HepG2 (cell line): Measurements from ENCODE around the gene PRDX6. TPM values are rescaled to one million over a fixed set of nuclear protein-coding genes. Genes with fewer than 3 reads are reported as not detected.

Source experiments
- ELF1 ChIP-seq: sonication (generic); formaldehyde crosslinking; IDR thresholded peaks from 2 replicates; pipeline ENCODE4 v1.4.0; 2020; ENCODE audit warnings: missing genetic modification reagents
- HMG20B ChIP-seq: conservative IDR thresholded peaks from 2 replicates; pipeline ENCODE4 v1.6.1; 2016; ENCODE audit warnings: missing genetic modification reagents, missing compliant biosample characterization
- HNRNPUL1 ChIP-seq: fragments of 200-400 bp; formaldehyde crosslinking; IDR thresholded peaks from 2 replicates; pipeline ENCODE4 v1.6.1; 2017; ENCODE audit warnings: low read depth, mild to moderate bottlenecking, low read length, moderate library complexity
- KLF16 ChIP-seq, 2 experiments: sonication (generic) in 1 of 2; formaldehyde crosslinking in 1 of 2; IDR thresholded peaks; 2 replicates each; pipeline versions ENCODE4 v1.6.1 to v1.8.0; 2016 to 2023; ENCODE audit warnings: missing genetic modification reagents in 2 of 2, missing compliant biosample characterization in 1 of 2
- MTF1 ChIP-seq: sonication (generic); formaldehyde crosslinking; IDR thresholded peaks from 2 replicates; pipeline ENCODE4 v1.5.0; 2020; ENCODE audit warnings: missing genetic modification reagents
- NAIF1 ChIP-seq: sonication (generic); formaldehyde crosslinking; IDR thresholded peaks from 2 replicates; pipeline ENCODE4 v1.5.0; 2020; ENCODE audit warnings: mild to moderate bottlenecking, missing genetic modification reagents, borderline replicate concordance
- PAX8 ChIP-seq: sonication (generic); formaldehyde crosslinking; IDR thresholded peaks from 2 replicates; pipeline ENCODE4 v1.8.0; 2022; ENCODE audit warnings: mild to moderate bottlenecking, missing genetic modification reagents, borderline replicate concordance
- ZNF232 ChIP-seq: sonication (generic); formaldehyde crosslinking; IDR thresholded peaks from 2 replicates; pipeline ENCODE4 v1.4.0; 2020; ENCODE audit warnings: missing genetic modification reagents, borderline replicate concordance
- ZNF782 ChIP-seq: sonication (generic); formaldehyde crosslinking; IDR thresholded peaks from 2 replicates; pipeline ENCODE4 v1.4.0; 2020; ENCODE audit warnings: missing genetic modification reagents, mild to moderate bottlenecking, borderline replicate concordance
- ZNF83 ChIP-seq: sonication (generic); formaldehyde crosslinking; IDR thresholded peaks from 2 replicates; pipeline ENCODE4 v1.4.0; 2020; ENCODE audit warnings: missing genetic modification reagents, mild to moderate bottlenecking, borderline replicate concordance
- polyA plus RNA-seq, 8 experiments: library from polyadenylated mRNA; depleted of rRNA in 3 of 8; stranded (reverse) in 7 of 8; unstranded in 1 of 8; fragments of >200 nt; fragmentation: Illumina TruSeq in 4 of 8; extraction: Trizol in 4 of 8; gene quantifications; 2 replicates each; pipeline versions ENCODE4 v1.2.1 to v1.2.3, GENCODE V29; 2011 to 2016; ENCODE audit warnings: low read depth in 4 of 8, missing spikeins in 1 of 8, mixed read lengths in 1 of 8; ENCODE audit not compliant: insufficient read depth in 1 of 8
- total RNA-seq, 5 experiments: library from RNA; depleted of rRNA; stranded (reverse); fragments of >200 nt; fragmentation: Illumina TruSeq; extraction: Trizol; gene quantifications; 2 replicates each; pipeline ENCODE4 v1.2.3, GENCODE V29; 2016; ENCODE audit warnings: low read depth in 1 of 5
- TF ChIP-seq, protein P1 (sequence below): sonication (generic); formaldehyde crosslinking; IDR thresholded peaks from 2 replicates; pipeline ENCODE4 v1.9.0; 2021; ENCODE audit warnings: missing genetic modification reagents, borderline replicate concordance
- TF ChIP-seq, protein P2 (sequence below): sonication (generic); formaldehyde crosslinking; IDR thresholded peaks from 2 replicates; pipeline ENCODE4 v1.8.0; 2023; ENCODE audit warnings: mild to moderate bottlenecking, missing genetic modification reagents
- TF ChIP-seq, protein P3 (sequence below): sonication (generic); formaldehyde crosslinking; IDR thresholded peaks from 2 replicates; pipeline ENCODE4 v1.9.0; 2021; ENCODE audit warnings: missing genetic modification reagents, borderline replicate concordance
- TF ChIP-seq, protein P4 (sequence below): sonication (generic); formaldehyde crosslinking; IDR thresholded peaks from 2 replicates; pipeline ENCODE4 v1.5.0; 2020; ENCODE audit warnings: missing genetic modification reagents
- TF ChIP-seq, protein P5 (sequence below): sonication (generic); formaldehyde crosslinking; IDR thresholded peaks from 2 replicates; pipeline ENCODE4 v1.4.0; 2020; ENCODE audit warnings: mild to moderate bottlenecking, missing genetic modification reagents

Gene PRDX6
- total and polyA plus RNA-seq, 2 of the 13 experiments (the other 11 are each of a cell fraction or from before 2014, with no cell fraction given), result 224 to 309 TPM

DNA sequence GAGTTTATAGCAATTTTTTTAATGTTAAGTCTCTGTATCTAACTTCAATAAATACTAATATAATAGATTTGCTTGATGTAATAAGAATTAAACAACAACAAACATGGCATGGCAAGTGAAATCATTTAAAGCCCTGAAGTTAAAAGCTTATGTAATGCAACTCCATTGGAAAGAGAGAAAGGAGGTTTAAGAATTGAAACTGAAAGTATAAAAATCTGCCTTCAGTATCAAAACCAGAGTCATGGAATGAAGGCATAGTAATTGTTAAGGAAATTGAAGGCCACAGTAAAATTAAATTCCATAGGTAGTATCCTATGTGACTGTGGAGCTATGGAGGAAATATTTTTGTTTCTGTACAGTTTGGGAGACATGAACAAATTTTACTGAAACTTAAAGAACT is 55.1 kb downstream of the PRDX6 start (continued):
- TF ChIP-seq, protein P1, sequence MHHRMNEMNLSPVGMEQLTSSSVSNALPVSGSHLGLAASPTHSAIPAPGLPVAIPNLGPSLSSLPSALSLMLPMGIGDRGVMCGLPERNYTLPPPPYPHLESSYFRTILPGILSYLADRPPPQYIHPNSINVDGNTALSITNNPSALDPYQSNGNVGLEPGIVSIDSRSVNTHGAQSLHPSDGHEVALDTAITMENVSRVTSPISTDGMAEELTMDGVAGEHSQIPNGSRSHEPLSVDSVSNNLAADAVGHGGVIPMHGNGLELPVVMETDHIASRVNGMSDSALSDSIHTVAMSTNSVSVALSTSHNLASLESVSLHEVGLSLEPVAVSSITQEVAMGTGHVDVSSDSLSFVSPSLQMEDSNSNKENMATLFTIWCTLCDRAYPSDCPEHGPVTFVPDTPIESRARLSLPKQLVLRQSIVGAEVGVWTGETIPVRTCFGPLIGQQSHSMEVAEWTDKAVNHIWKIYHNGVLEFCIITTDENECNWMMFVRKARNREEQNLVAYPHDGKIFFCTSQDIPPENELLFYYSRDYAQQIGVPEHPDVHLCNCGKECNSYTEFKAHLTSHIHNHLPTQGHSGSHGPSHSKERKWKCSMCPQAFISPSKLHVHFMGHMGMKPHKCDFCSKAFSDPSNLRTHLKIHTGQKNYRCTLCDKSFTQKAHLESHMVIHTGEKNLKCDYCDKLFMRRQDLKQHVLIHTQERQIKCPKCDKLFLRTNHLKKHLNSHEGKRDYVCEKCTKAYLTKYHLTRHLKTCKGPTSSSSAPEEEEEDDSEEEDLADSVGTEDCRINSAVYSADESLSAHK (CRISPR knock-in tag), result no peak
- no peak for TF ChIP-seq NAIF1 (CRISPR knock-in tag)
- TF ChIP-seq, protein P2, sequence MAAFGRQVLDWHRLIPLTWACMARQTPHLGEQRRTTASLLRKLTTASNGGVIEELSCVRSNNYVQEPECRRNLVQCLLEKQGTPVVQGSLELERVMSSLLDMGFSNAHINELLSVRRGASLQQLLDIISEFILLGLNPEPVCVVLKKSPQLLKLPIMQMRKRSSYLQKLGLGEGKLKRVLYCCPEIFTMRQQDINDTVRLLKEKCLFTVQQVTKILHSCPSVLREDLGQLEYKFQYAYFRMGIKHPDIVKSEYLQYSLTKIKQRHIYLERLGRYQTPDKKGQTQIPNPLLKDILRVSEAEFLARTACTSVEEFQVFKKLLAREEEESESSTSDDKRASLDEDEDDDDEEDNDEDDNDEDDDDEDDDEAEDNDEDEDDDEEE (CRISPR knock-in tag), result no peak
- TF ChIP-seq PAX8 (CRISPR knock-in tag), result no peak
- no peak for TF ChIP-seq HNRNPUL1
- TF ChIP-seq, protein P3, sequence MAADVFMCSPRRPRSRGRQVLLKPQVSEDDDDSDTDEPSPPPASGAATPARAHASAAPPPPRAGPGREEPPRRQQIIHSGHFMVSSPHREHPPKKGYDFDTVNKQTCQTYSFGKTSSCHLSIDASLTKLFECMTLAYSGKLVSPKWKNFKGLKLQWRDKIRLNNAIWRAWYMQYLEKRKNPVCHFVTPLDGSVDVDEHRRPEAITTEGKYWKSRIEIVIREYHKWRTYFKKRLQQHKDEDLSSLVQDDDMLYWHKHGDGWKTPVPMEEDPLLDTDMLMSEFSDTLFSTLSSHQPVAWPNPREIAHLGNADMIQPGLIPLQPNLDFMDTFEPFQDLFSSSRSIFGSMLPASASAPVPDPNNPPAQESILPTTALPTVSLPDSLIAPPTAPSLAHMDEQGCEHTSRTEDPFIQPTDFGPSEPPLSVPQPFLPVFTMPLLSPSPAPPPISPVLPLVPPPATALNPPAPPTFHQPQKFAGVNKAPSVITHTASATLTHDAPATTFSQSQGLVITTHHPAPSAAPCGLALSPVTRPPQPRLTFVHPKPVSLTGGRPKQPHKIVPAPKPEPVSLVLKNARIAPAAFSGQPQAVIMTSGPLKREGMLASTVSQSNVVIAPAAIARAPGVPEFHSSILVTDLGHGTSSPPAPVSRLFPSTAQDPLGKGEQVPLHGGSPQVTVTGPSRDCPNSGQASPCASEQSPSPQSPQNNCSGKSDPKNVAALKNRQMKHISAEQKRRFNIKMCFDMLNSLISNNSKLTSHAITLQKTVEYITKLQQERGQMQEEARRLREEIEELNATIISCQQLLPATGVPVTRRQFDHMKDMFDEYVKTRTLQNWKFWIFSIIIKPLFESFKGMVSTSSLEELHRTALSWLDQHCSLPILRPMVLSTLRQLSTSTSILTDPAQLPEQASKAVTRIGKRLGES, result no peak
- no peak for TF ChIP-seq HMG20B (CRISPR knock-in tag)
- TF ChIP-seq, protein P4, sequence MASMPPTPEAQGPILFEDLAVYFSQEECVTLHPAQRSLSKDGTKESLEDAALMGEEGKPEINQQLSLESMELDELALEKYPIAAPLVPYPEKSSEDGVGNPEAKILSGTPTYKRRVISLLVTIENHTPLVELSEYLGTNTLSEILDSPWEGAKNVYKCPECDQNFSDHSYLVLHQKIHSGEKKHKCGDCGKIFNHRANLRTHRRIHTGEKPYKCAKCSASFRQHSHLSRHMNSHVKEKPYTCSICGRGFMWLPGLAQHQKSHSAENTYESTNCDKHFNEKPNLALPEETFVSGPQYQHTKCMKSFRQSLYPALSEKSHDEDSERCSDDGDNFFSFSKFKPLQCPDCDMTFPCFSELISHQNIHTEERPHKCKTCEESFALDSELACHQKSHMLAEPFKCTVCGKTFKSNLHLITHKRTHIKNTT (CRISPR knock-in tag), result no peak
- TF ChIP-seq MTF1, result no peak
- TF ChIP-seq, protein P5, sequence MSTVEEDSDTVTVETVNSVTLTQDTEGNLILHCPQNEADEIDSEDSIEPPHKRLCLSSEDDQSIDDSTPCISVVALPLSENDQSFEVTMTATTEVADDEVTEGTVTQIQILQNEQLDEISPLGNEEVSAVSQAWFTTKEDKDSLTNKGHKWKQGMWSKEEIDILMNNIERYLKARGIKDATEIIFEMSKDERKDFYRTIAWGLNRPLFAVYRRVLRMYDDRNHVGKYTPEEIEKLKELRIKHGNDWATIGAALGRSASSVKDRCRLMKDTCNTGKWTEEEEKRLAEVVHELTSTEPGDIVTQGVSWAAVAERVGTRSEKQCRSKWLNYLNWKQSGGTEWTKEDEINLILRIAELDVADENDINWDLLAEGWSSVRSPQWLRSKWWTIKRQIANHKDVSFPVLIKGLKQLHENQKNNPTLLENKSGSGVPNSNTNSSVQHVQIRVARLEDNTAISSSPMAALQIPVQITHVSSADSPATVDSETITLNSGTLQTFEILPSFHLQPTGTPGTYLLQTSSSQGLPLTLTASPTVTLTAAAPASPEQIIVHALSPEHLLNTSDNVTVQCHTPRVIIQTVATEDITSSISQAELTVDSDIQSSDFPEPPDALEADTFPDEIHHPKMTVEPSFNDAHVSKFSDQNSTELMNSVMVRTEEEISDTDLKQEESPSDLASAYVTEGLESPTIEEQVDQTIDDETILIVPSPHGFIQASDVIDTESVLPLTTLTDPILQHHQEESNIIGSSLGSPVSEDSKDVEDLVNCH (CRISPR knock-in tag), result no peak
- no peak for TF ChIP-seq KLF16 (CRISPR knock-in tag; IDR thresholded peaks at IDR 0.05)
- TF ChIP-seq ZNF232 (CRISPR knock-in tag), result no peak
- no peak for TF ChIP-seq ZNF782
- TF ChIP-seq ELF1, result no peak
- TF ChIP-seq ZNF83 (CRISPR knock-in tag), result no peak
